HUDEP-2 (cell line): ENCODE data around the gene SIDT1.

Experiments used
- DNase-seq, 76 experiments: peaks; one replicate each; lab custom pipeline; 2025; ENCODE audit not compliant: unreplicated experiment in 76 of 76; lab: John Stamatoyannopoulos, UW

The SIDT1 gene

DNA sequence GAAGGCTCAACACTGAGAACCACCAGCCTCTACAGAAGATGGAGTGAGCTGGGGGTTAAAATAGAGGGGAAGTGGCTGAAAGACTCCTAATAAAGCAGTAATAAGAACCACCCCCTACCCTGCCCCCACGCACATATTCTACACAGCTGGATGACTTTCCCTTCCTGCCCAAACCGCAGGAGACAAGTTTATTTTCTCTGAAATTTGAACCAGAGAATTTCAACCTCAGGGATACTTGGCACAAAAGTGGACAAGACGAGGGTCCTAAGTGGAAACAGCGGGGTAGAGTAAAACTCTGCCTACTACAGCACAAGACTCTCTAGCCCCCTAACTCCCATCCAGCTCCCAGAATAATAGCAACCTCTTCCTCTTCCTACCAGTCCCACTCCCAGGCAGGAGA, 135.7 kb downstream of the SIDT1 start:
- no peak for DNase-seq

DNA sequence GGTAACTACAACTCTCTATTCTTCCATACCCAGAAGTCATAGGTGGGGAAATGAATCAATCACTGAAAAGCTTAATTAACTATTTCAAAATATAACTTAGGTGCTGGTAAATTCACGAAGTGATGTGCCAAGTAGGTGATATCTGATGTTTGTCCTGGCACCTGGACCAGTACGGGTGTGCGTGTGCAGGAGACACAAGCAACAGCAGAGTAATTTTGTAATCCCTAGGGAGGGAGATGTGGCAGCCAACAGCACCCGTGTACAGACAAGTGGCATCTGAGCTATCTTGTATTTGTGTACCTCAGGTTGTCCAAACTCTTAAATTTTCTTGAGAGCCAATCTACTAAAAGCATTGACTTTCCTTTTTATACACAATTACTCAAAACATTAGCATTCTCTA, 141.2 kb downstream of the SIDT1 start:
- DNase-seq = no peak

GRCh38 chr3:113676261-113676660, 143.9 kb downstream of the SIDT1 start:
- no peak for DNase-seq

GRCh38 chr3:113677737-113678136, 145.4 kb downstream of the SIDT1 start:
- no peak for DNase-seq

GRCh38 chr3:113678773-113679172, 146.4 kb downstream of the SIDT1 start:
- DNase-seq = no peak
